ENCODE results near the gene MFAP2.
A peak's percentile ranks its signal among the peaks of the same experiment; 100 is the strongest.
"Not testable (repeated sequence)": the region's sequence is repeated elsewhere in the genome, so short reads cannot be mapped to it uniquely, and the experiment has no call there.

MFAP2 gene

DNA sequence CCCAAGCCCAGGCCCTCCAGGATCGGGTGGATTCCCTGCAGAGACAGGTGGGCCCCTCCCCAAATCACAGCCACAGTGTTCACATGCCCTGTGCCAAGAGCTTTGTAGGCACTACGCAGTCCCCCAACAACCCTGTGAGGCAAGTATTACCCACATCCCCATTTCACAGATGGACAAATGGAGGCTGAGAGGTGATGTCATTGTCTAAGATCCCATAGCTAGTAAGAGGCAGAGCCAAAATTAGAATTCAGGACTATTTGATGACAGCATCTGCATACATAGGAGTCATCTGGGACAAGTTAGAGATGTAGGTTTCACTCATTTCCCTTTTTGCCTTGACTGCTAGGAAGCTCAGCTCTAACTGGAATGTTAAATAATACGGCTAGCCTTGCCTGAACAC is 12.0 kb downstream of the MFAP2 start:
- TF ChIP-seq POLR2A (IDR thresholded peaks at IDR 0.05; ENCODE audit: low read depth, low read length), result no peak
- no peak for TF ChIP-seq POLR2AphosphoS5 (IDR thresholded peaks at IDR 0.05; ENCODE audit: low read depth, low read length)
- FAIRE-seq (no peak), DNase-seq (ENCODE audit: insufficient read length) (no peak)

DNA sequence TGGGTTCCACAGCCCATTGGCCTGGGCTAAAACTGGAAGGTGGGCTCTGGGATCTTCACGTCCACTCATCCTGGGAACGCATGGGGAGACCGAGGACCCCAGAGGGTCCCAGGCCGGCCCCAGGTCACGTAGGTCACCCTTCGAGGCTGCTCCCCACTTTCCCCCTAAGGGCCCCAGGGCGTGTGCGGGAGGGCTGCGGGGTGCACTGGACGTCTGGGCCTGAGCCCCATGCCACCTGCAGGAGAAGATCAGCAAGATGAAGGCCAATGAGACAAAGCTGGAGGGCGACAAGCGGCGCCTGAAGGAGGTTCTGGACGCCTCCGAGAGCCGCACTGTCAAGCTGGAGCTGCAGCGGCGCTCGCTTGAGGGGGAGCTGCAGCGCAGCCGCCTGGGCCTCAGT is 12.5 kb downstream of the MFAP2 start:
- TF ChIP-seq TAF1 (IDR thresholded peaks at IDR 0.05; ENCODE audit: borderline replicate concordance, low read depth, low read length) (no peak), POLR2A (IDR thresholded peaks at IDR 0.05; ENCODE audit: low read depth, low read length) (no peak), POLR2AphosphoS5 (IDR thresholded peaks at IDR 0.05; ENCODE audit: low read depth, low read length) (no peak)
- no peak for FAIRE-seq
- no peak for DNase-seq (ENCODE audit: insufficient read length)

DNA sequence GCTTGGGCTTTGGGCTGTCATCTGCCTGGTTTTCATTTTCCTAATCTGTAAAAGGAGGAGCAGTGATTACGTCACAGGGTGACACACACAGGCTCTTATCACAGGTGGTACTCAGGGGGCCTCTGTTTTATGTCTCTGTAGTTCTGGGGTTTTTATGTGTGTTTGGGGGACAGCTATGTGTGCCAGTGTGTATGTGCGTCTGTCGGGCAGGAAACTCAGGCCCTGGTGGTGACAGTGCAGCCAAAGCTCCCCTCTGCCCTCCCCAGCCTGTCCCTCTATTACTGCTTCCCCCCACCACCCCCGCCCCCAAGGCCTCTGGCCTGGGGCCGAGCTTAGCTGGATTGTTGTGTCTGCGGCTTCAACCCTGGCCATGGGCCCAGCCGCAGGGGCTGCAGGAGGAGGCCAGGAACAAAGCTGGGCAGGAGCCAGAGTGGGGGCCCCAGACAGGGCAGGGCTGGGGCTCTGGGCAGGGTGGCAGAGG is 13.3 kb downstream of the MFAP2 start:
- FAIRE-seq (no peak), DNase-seq (ENCODE audit: insufficient read length) (no peak)
- no peak for TF ChIP-seq TAF1 (IDR thresholded peaks at IDR 0.05; ENCODE audit: borderline replicate concordance, low read depth, low read length)
- TF ChIP-seq POLR2A (IDR thresholded peaks at IDR 0.05; ENCODE audit: low read depth, low read length), result no peak
- no peak for TF ChIP-seq POLR2AphosphoS5 (IDR thresholded peaks at IDR 0.05; ENCODE audit: low read depth, low read length)

DNA sequence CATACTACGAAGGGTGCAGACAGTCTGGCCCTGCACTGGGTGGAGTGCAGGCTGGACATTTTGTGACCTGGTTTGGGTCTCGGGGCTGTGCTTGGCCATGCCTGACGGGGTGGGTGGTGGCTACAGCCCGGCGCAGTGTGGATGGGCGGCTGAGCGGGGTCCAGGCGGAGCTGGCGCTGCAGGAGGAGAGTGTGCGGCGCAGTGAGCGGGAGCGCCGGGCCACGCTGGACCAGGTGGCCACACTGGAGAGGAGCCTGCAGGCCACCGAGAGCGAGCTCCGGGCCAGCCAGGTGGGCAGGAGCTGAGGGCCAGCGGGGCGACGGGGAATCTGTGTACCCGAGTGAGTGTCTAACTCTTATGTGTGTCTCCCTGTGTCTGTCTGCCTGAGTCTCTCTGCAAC is 14.1 kb downstream of the MFAP2 start:
- FAIRE-seq, result no peak
- TF ChIP-seq POLR2A (IDR thresholded peaks at IDR 0.05; ENCODE audit: low read depth, low read length) (no peak), POLR2AphosphoS5 (IDR thresholded peaks at IDR 0.05; ENCODE audit: low read depth, low read length) (no peak), TAF1 (IDR thresholded peaks at IDR 0.05; ENCODE audit: borderline replicate concordance, low read depth, low read length) (no peak)

DNA sequence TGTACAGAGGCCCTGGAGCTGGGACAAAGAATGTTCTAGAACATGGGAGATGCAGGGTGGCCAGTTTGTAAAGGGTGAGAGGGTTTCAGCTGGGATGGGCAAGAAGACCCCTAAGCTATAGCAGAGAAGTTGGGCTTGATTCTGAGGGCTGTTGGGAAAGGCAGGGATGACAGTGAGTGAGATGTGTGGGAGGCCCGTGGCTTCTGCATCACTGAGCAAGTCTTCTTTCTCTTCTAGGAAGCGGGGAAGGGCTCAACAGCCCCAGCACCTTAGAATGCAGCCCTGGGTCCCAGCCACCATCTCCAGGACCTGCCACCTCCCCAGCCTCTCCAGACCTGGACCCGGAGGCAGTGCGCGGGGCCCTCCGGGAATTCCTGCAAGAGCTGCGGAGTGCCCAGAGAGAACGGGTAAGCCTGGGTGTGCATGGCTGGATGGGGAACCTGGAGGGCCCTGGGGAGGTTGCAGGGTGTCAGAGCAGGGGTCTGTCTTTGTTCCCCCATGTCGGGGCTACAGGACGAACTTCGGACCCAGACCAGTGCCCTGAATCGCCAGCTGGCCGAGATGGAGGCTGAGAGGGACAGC is 14.8 kb downstream of the MFAP2 start:
- TF ChIP-seq POLR2A (IDR thresholded peaks at IDR 0.05; ENCODE audit: low read depth, low read length) (no peak), POLR2AphosphoS5 (IDR thresholded peaks at IDR 0.05; ENCODE audit: low read depth, low read length) (no peak), TAF1 (IDR thresholded peaks at IDR 0.05; ENCODE audit: borderline replicate concordance, low read depth, low read length) (no peak)
- FAIRE-seq, result no peak
- DNase-seq (ENCODE audit: insufficient read length), result no peak

More for the DNA sequence above, 14.1 kb downstream of the MFAP2 start:
- DNase-seq (ENCODE audit: insufficient read length), result no peak

DNA sequence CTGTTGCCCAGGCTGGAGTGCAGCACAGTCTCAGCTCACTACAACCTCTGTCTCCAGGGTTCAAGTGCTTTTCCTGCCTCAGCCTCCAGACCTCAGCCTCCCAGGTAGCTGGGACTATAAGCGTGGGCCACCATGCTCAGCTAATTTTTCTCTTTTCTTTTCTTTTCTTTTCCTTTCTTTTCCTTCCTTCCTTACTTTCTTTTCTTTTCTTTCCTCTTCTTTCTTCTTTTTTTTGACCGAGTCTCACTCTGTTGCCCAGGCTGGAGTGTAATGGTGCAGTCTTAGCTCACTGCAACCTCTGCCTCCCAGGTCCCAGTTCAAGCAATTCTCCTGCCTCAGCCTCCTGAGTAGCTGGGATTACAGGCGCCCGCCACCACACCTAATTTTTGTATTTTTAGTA is 16.3 kb downstream of the MFAP2 start:
- FAIRE-seq; DNase-seq (ENCODE audit: insufficient read length): not testable (repeated sequence)

DNA sequence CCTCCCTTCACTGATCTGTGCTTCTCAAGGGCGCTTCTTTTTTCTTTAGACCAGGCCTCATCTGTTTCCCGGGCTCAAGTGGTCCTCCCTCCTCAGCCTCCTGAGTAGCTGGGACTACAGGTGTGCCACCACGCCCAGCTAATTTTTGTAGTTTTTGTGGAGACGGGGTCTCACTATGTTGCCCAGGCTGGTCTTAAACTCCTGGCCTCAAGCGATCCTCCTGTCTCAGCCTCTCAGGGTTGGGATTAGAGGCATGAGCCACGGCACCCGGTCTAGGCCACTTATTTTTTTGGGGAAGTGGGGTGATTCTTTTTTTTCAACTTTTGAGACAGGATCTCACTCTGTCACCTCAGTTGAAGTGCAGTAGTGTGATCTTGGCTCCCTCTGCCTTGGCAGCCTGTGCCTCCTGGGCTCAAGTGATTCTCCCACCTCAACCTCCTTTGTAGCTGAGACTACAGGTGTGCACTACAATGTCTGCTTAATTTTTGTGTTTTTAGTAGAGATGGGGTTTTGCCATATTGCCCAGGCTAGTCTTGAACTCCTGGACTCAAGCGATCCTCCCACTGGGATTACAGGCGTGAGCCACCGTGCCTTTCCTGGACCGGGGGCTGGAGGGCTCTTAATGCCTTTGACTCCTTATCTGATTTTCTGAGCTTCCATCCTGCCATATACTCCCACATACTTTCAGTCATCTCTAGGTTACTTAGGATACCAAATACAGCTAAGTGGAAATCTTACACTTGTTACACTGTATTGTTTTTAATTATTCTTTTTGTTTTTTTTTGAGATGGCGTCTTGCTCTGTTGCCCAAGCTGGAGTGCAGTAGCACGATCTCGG is 18.9 kb downstream of the MFAP2 start:
- no peak for TF ChIP-seq TAF1 (IDR thresholded peaks at IDR 0.05; ENCODE audit: borderline replicate concordance, low read depth, low read length)
- TF ChIP-seq POLR2A (IDR thresholded peaks at IDR 0.05; ENCODE audit: low read depth, low read length), result no peak
- TF ChIP-seq POLR2AphosphoS5 (IDR thresholded peaks at IDR 0.05; ENCODE audit: low read depth, low read length), result no peak
- no peak for DNase-seq (ENCODE audit: insufficient read length)
- no peak for FAIRE-seq

DNA sequence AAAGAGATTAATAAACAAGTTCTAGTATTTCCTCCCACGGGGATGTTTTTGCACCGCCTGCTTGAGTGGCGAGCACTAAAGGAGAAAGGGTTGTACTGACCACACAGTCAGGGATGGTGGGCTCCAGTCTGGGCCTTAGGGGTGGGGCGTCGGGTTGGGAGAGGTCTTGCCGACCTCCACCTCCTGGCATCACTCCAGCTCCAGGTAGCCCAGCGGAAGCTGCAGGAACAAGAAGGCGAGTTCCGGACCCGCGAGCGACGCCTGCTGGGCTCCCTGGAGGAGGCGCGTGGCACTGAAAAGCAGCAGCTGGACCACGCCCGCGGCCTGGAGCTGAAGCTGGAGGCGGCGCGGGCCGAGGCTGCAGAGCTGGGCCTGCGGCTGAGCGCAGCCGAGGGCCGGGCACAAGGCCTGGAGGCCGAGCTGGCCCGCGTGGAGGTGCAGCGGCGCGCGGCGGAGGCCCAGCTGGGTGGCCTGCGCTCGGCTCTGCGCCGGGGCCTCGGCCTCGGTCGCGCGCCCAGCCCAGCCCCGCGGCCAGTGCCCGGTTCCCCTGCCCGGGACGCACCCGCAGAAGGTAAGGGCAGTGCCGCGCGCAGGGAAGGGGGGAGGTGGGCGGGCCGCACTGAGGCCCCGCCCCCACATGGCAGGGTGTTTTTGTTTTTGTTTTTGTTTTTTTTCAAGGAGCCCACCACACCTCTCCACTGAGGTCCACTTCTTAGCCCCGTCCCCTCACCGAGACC is 19.7 kb downstream of the MFAP2 start:
- TF ChIP-seq POLR2A (IDR thresholded peaks at IDR 0.05; ENCODE audit: low read depth, low read length) (no peak; the same call in 1 of the 2 replicates), POLR2AphosphoS5 (IDR thresholded peaks at IDR 0.05; ENCODE audit: low read depth, low read length) (no peak), TAF1 (IDR thresholded peaks at IDR 0.05; ENCODE audit: borderline replicate concordance, low read depth, low read length) (no peak)
- DNase-seq (ENCODE audit: insufficient read length), result peak; percentile 74
- peak; percentile 89 for FAIRE-seq

DNA sequence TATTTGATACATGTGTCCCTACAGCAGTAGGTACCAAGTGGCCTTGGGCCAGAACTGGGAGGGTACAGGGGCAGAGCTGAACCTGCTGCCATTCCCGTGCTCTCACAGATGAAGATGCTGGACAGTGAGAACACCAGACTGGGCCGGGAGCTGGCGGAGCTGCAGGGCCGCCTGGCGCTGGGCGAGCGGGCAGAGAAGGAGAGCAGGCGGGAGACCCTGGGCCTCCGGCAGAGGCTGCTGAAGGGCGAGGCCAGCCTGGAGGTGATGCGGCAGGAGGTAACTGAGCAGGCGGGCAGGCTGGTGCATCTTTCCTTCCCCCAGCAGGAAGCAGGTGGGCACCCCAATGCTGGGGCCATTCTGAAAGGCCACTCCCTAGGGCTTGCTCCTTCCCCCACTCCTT is 21.9 kb downstream of the MFAP2 start:
- FAIRE-seq (no peak), DNase-seq (ENCODE audit: insufficient read length) (no peak)
- TF ChIP-seq TAF1 (IDR thresholded peaks at IDR 0.05; ENCODE audit: borderline replicate concordance, low read depth, low read length) (no peak), POLR2AphosphoS5 (IDR thresholded peaks at IDR 0.05; ENCODE audit: low read depth, low read length) (no peak), POLR2A (IDR thresholded peaks at IDR 0.05; ENCODE audit: low read depth, low read length) (no peak)

DNA sequence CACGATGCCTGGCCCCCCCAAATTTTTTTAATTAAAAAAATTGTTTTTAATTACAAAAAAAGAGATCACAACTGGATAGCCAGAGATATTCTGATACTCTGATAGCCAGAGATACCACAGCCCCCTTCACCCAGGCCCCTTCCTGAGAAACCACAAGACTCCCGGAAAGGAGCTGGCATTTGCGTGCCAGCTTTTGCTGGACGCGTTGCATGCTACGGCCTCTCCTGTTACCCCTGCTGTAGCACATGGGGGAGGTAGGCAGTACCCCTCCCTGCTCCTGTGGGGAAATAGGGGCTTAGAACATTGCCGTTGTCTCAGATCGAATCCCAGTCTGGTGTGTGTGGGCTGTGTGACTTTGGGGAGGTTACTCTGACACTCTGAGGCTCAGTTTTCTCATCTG is 22.7 kb downstream of the MFAP2 start:
- FAIRE-seq, result no peak
- TF ChIP-seq POLR2A (IDR thresholded peaks at IDR 0.05; ENCODE audit: low read depth, low read length), result no peak
- TF ChIP-seq TAF1 (IDR thresholded peaks at IDR 0.05; ENCODE audit: borderline replicate concordance, low read depth, low read length), result no peak
- TF ChIP-seq POLR2AphosphoS5 (IDR thresholded peaks at IDR 0.05; ENCODE audit: low read depth, low read length), result no peak

DNA sequence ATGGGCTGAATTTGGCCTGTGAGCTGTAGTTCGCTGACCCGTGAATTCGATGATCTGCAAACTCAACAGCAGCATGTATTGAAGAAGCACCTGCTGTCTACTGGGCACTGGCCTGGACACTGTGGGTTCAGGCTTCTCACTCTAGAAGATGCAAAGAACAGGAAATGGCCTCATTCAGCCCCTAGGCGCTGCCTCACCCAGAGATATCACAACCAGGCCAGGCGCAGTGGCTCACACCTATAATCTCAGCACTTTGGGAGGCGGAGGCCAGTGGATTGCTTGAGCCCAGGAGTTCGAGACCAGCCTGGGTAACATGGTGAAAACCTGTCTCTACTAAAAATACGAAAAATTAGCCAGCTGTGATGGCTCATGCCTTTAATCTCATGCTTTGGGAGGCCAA is 23.6 kb downstream of the MFAP2 start:
- DNase-seq (ENCODE audit: insufficient read length), result no peak
- FAIRE-seq, result no peak
- TF ChIP-seq POLR2AphosphoS5 (IDR thresholded peaks at IDR 0.05; ENCODE audit: low read depth, low read length), result no peak
- no peak for TF ChIP-seq POLR2A (IDR thresholded peaks at IDR 0.05; ENCODE audit: low read depth, low read length)
- TF ChIP-seq TAF1 (IDR thresholded peaks at IDR 0.05; ENCODE audit: borderline replicate concordance, low read depth, low read length), result no peak

More for the DNA sequence above, 22.7 kb downstream of the MFAP2 start:
- no peak for DNase-seq (ENCODE audit: insufficient read length)
